T-helper 22 cell (primary cell): ENCODE data around the gene LINGO4.
A peak's percentile ranks its signal among the peaks of the same experiment; 100 is the strongest.

Source experiments
- DNase-seq: peaks from one replicate; pipeline ENCODE4 v3.0.0-alpha.2; 2020; ENCODE audit warnings: low read depth

The LINGO4 gene

GRCh38 chr1:151814426-151814825, 9.2 kb upstream of the LINGO4 start:
- DNase-seq: no peak

- DNase-seq: no peak
These were observed 8.2 kb upstream of the LINGO4 start for GRCh38 chr1:151813271-151813977.

GRCh38 chr1:151811181-151811580, 6.0 kb upstream of the LINGO4 start:
- DNase-seq: no peak

GRCh38 chr1:151809985-151810556, 4.9 kb upstream of the LINGO4 start:
- DNase-seq: no peak

- no peak for DNase-seq
These were observed 4.2 kb upstream of the LINGO4 start for GRCh38 chr1:151809290-151809984.

- DNase-seq: no peak
These were observed 2.5 kb upstream of the LINGO4 start for GRCh38 chr1:151807766-151808165.

GRCh38 chr1:151807131-151807530, 1.9 kb upstream of the LINGO4 start:
- no peak for DNase-seq

- DNase-seq: no peak
These were observed 951 bp upstream of the LINGO4 start for GRCh38 chr1:151806170-151806569.

- DNase-seq: no peak
These were observed 1.3 kb downstream of the LINGO4 start for GRCh38 chr1:151803915-151804314.

- no peak for DNase-seq
These were observed 2.1 kb downstream of the LINGO4 start for GRCh38 chr1:151803164-151803563.

GRCh38 chr1:151802372-151802771, 2.8 kb downstream of the LINGO4 start:
- no peak for DNase-seq

- no peak for DNase-seq
These were observed 3.4 kb downstream of the LINGO4 start for GRCh38 chr1:151801846-151802245.

- no peak for DNase-seq
These were observed 3.9 kb downstream of the LINGO4 start for GRCh38 chr1:151801310-151801820.

- no peak for DNase-seq
These were observed 4.4 kb downstream of the LINGO4 start for GRCh38 chr1:151800830-151801229.

GRCh38 chr1:151799179-151800022, 5.8 kb downstream of the LINGO4 start:
- DNase-seq: no peak

- DNase-seq: no peak
These were observed 6.6 kb downstream of the LINGO4 start for GRCh38 chr1:151798571-151798970.

- DNase-seq: peak; percentile 3
These were observed 14.1 kb downstream of the LINGO4 start for GRCh38 chr1:151790940-151791651.

- DNase-seq: peak; percentile 99
These were observed 14.9 kb downstream of the LINGO4 start, which contains the start of gene TDRKH for GRCh38 chr1:151790071-151790939. Gene TDRKH (minus strand): TSS chr1:151790500. CDS start chr1:151783022, 7,478 bp downstream.

GRCh38 chr1:151787689-151788088, 17.5 kb downstream of the LINGO4 start:
- DNase-seq: no peak

GRCh38 chr1:151783796-151784195, 21.4 kb downstream of the LINGO4 start:
- DNase-seq: no peak
